ENCODE measurements around the gene HCFC1R1.

GRCh38 chr16:3057181-3058138, 33.7 kb upstream of the HCFC1R1 start:
- no peak for TF ChIP-seq CTCF (IDR thresholded peaks at IDR 0.05; ENCODE audit: low read depth, low read length)
- TF ChIP-seq POLR2A (IDR thresholded peaks at IDR 0.05; ENCODE audit: extremely low read depth, insufficient read length) = no peak
- no peak for TF ChIP-seq MYC (IDR thresholded peaks at IDR 0.05; ENCODE audit: low read depth, low read length)

Measured in NB4 (cell line).